OCI-LY7 (cell line): ENCODE results near the gene VARS2. TPM values are rescaled to one million over a fixed set of nuclear protein-coding genes. Genes with fewer than 3 reads are reported as not detected.

Experiments used
- BruUV-seq: library from RNA; stranded (reverse); fragments of 400-500 nt; replicated peaks from 2 replicates; lab custom pipeline; 2021; lab: Mats Ljungman, UMichigan
- CTCF ChIA-PET: fragments of 300-600 bp; sonication (Branson Sonifier 250); formaldehyde crosslinking; loops from one replicate; lab custom pipeline; 2022; ENCODE audit warnings: antibody characterized with exemption; ENCODE audit not compliant: unreplicated experiment; lab: Charles Lee
- POLR2A ChIA-PET: fragments of 300-600 bp; sonication (Branson Sonifier 250); formaldehyde crosslinking; loops from one replicate; lab custom pipeline; 2022; ENCODE audit warnings: antibody characterized with exemption; lab: Charles Lee
- DNase-seq: peaks from one replicate; pipeline ENCODE4 v3.0.0-alpha.2; 2015; ENCODE audit warnings: low spot score
- H2AFZ ChIP-seq: fragments of 200-600 bp; sonication (generic), shearing (Covaris generic); 2 replicates; pipeline ENCODE4 v1.6.1; 2014; ENCODE audit warnings: mild to moderate bottlenecking, antibody characterized with exemption, low read length, moderate library complexity
- H3K27ac ChIP-seq: fragments of 200-600 bp; sonication (generic); 2 replicates; pipeline ENCODE4 v1.5.1; 2014; ENCODE audit warnings: mixed run types, low read depth, mild to moderate bottlenecking, moderate library complexity, low read length, inconsistent platforms; ENCODE audit not compliant: poor library complexity, severe bottlenecking
- H3K36me3 ChIP-seq: fragments of 200-600 bp; sonication (generic); 2 replicates; pipeline ENCODE4 v1.6.1; 2014; ENCODE audit warnings: mild to moderate bottlenecking, antibody characterized with exemption, low read length, moderate library complexity, mixed read lengths; ENCODE audit not compliant: insufficient read depth
- H3K4me1 ChIP-seq: fragments of 200-600 bp; sonication (generic); 2 replicates; pipeline ENCODE4 v1.5.1; 2014; ENCODE audit warnings: mild to moderate bottlenecking, low read length; ENCODE audit not compliant: insufficient read depth, poor library complexity, severe bottlenecking
- H3K4me2 ChIP-seq: fragments of 200-600 bp; sonication (generic); 2 replicates; pipeline ENCODE4 v1.6.1; 2014; ENCODE audit warnings: mild to moderate bottlenecking, low read length
- H3K4me3 ChIP-seq: fragments of 200-600 bp; sonication (generic); 2 replicates; pipeline ENCODE4 v1.5.1; 2014; ENCODE audit warnings: mild to moderate bottlenecking, low read depth, low read length; ENCODE audit not compliant: poor library complexity, severe bottlenecking
- H3K79me2 ChIP-seq: fragments of 200-600 bp; sonication (generic); 2 replicates; pipeline ENCODE4 v1.6.1; 2016; ENCODE audit warnings: low read depth, mild to moderate bottlenecking, low read length, moderate library complexity, mixed read lengths; ENCODE audit not compliant: insufficient read depth
- H3K9me2 ChIP-seq: fragments of 200-600 bp; sonication (generic); 2 replicates; pipeline ENCODE4 v1.6.1; 2016; ENCODE audit warnings: mild to moderate bottlenecking, low read length, mixed read lengths; ENCODE audit not compliant: insufficient read depth
- H3K9me3 ChIP-seq: fragments of 200-600 bp; sonication (generic); 2 replicates; pipeline ENCODE4 v1.6.1; 2014; ENCODE audit warnings: mild to moderate bottlenecking, mixed run types, low read length, mixed read lengths
- H4K20me1 ChIP-seq: fragments of 200-600 bp; sonication (generic); 2 replicates; pipeline ENCODE4 v1.6.1; 2014; ENCODE audit warnings: mild to moderate bottlenecking, antibody characterized with exemption, low read length, moderate library complexity, mixed read lengths; ENCODE audit not compliant: insufficient read depth
- CTCF ChIP-seq: fragments of 200-600 bp; sonication (generic); conservative IDR thresholded peaks from 2 replicates; pipeline ENCODE4 v1.5.1; 2014; ENCODE audit warnings: mild to moderate bottlenecking, antibody characterized with exemption, low read length, moderate library complexity, mixed read lengths
- EZH2phosphoT487 ChIP-seq: fragments of 200-600 bp; sonication (generic); IDR thresholded peaks from 2 replicates; pipeline ENCODE4 v1.6.1; 2018; ENCODE audit warnings: low read depth, borderline replicate concordance, mild to moderate bottlenecking, mixed run types, antibody characterized with exemption, low read length, moderate library complexity, mixed read lengths
- intact Hi-C: fragments of 100-400 bp; cut with micrococcal nuclease; formaldehyde crosslinking; loops from one replicate; pipeline ENCODE4 v1.10.0; 2022; ENCODE audit not compliant: unreplicated experiment
- total RNA-seq, 2 experiments: library from RNA; depleted of rRNA in 1 of 2; stranded (reverse); fragments of >200 nt in 1 of 2; shearing (Covaris generic) in 1 of 2; gene quantifications; 2 replicates each; pipeline ENCODE4 v1.2.3, GENCODE V29; 2014 to 2022

The VARS2 gene
- total RNA-seq, 2 experiments from 2014 or later = 81.8 to 98.9 TPM

- no peak for TF ChIP-seq EZH2phosphoT487
- no peak for TF ChIP-seq CTCF
- BruUV-seq = no TSS peak
- Histone ChIP-seq H3K4me3 (no peak overlapping the region), H3K9me3 (no peaks in the 10 kb centered on the region), H4K20me1 (no peaks in the 10 kb centered on the region), H3K9me2 (no peaks in the 10 kb centered on the region), H3K36me3 (peaks cover 17% of the 10 kb centered on the region; the same call in 1 of the 2 replicates), H3K4me2 (no peak overlapping the region), H3K79me2 (no peaks in the 10 kb centered on the region), H3K4me1 (no peaks in the 10 kb centered on the region), H3K27ac (no peak overlapping the region), H2AFZ (no peak overlapping the region)
- intact Hi-C loops = no loop called here
- ChIA-PET CTCF (no interaction called here), POLR2A (interaction anchor here (1.0 kb wide), 1 partner anchor 13 kb away, joined by 3 read pairs; no protein-coding TSS in a partner anchor)
- DNase-seq = no peak
Observed at GRCh38 chr6:30894935-30895334, 19.1 kb upstream of the VARS2 start.

- no peak for DNase-seq
- H3K9me3 ChIP-seq = no peaks in the 10 kb centered on the region
- no peak overlapping the region for H3K27ac ChIP-seq
- H3K4me2 ChIP-seq = no peak overlapping the region
- intact Hi-C loops = no loop called here
- no peaks in the 10 kb centered on the region for H3K4me1 ChIP-seq
- ChIA-PET CTCF (no interaction called here), POLR2A (interaction anchor here (1.0 kb wide), 1 partner anchor 12 kb away, joined by 3 read pairs; no protein-coding TSS in a partner anchor)
- no peak for TF ChIP-seq CTCF
- TF ChIP-seq EZH2phosphoT487 = no peak
- no peak overlapping the region for H2AFZ ChIP-seq
- no peaks in the 10 kb centered on the region for H4K20me1 ChIP-seq
- peaks cover 15% of the 10 kb centered on the region; the same call in 1 of the 2 replicates for H3K36me3 ChIP-seq
- no peaks in the 10 kb centered on the region for H3K9me2 ChIP-seq
- no peak overlapping the region for H3K4me3 ChIP-seq
- H3K79me2 ChIP-seq = no peaks in the 10 kb centered on the region
- BruUV-seq = no TSS peak
Observed at GRCh38 chr6:30895343-30895742, 18.7 kb upstream of the VARS2 start.

GRCh38 chr6:30896541-30896940 is 17.5 kb upstream of the VARS2 start:
- no peak for DNase-seq
- Histone ChIP-seq H3K9me2 (no peaks in the 10 kb centered on the region), H3K4me2 (no peak overlapping the region), H3K9me3 (no peaks in the 10 kb centered on the region), H3K4me3 (no peak overlapping the region), H3K79me2 (no peaks in the 10 kb centered on the region), H3K36me3 (peaks cover 14% of the 10 kb centered on the region; the same call in 1 of the 2 replicates), H4K20me1 (no peaks in the 10 kb centered on the region), H2AFZ (no peak overlapping the region), H3K4me1 (no peaks in the 10 kb centered on the region), H3K27ac (no peak overlapping the region)
- intact Hi-C loops = no loop called here
- BruUV-seq = no TSS peak
- ChIA-PET POLR2A (no interaction called here), CTCF (interaction anchor here (0.6 to 0.7 kb wide), 2 partner anchors 11 to 12 kb away, joined by 3 read pairs; partner anchors contain the start of gene DDR1)
- TF ChIP-seq CTCF (no peak), EZH2phosphoT487 (no peak)
